ENCODE data around the gene NPM1. TPM values are rescaled to one million over a fixed set of nuclear protein-coding genes. Genes with fewer than 3 reads are reported as not detected.

Gene NPM1
- total RNA-seq, 3 donors from 2014 or later: 404 to 623 (median 596) TPM

GRCh38 chr5:171418982-171419687 lies 31.5 kb downstream of the NPM1 start, which contains the start of gene FGF18:
Gene FGF18 (plus strand): TSS chr5:171419647. CDS start chr5:171420200, 553 bp downstream.
- ATAC-seq (peak; percentile 48), DNase-seq (peak in 2 of 3 donors; percentile 28 to 65)
- Histone ChIP-seq H3K4me1 (ENCODE audit: low read depth) (peaks cover 23% of the 10 kb centered on the region), H3K36me3 (ENCODE audit: low read depth) (no peaks in the 10 kb centered on the region), H3K4me3 (no peak within 1 kb of the TSS), H3K9me3 (no peaks in the 10 kb centered on the region)
- intact Hi-C loops (cut with DNase I, micrococcal nuclease): loop anchor here (5.0 to 10.0 kb wide), 2 partner anchors 476 to 488 kb away; no protein-coding TSS in a partner anchor
- no peak for TF ChIP-seq CTCF (IDR thresholded peaks at IDR 0.05)

GRCh38 chr5:171419688-171420430 lies 32.2 kb downstream of the NPM1 start:
- Histone ChIP-seq H3K4me3 (no peak overlapping the region), H3K9me3 (no peaks in the 10 kb centered on the region), H3K4me1 (ENCODE audit: low read depth) (peaks cover 23% of the 10 kb centered on the region), H3K36me3 (ENCODE audit: low read depth) (no peaks in the 10 kb centered on the region)
- no peak for DNase-seq
- TF ChIP-seq CTCF (IDR thresholded peaks at IDR 0.05): no peak
- peak; percentile 53 for ATAC-seq
- intact Hi-C loops (cut with DNase I, micrococcal nuclease): loop anchor here (5.0 to 10.0 kb wide), 3 partner anchors 475 to 625 kb away; no protein-coding TSS in a partner anchor

- peak; percentile 70 for ATAC-seq
- peaks cover 23% of the 10 kb centered on the region for H3K4me1 ChIP-seq (ENCODE audit: low read depth)
- no peaks in the 10 kb centered on the region for H3K36me3 ChIP-seq (ENCODE audit: low read depth)
- intact Hi-C loops (cut with DNase I, micrococcal nuclease): loop anchor here in 1 of 2 donors (10.0 kb wide), 1 partner anchor 624 kb away; no protein-coding TSS in a partner anchor
- DNase-seq: peak; percentile 67 to 82 (median 72)
- no peak overlapping the region for H3K4me3 ChIP-seq
- TF ChIP-seq CTCF (IDR thresholded peaks at IDR 0.05): no peak
- no peaks in the 10 kb centered on the region for H3K9me3 ChIP-seq
These were observed 33.0 kb downstream of the NPM1 start for GRCh38 chr5:171420431-171421241.

GRCh38 chr5:171421331-171422262 lies 33.9 kb downstream of the NPM1 start:
- Histone ChIP-seq H3K36me3 (ENCODE audit: low read depth) (no peaks in the 10 kb centered on the region), H3K9me3 (no peaks in the 10 kb centered on the region), H3K4me3 (no peak overlapping the region), H3K4me1 (ENCODE audit: low read depth) (peaks cover 23% of the 10 kb centered on the region)
- no peak for ATAC-seq
- DNase-seq: peak in 1 of 3 donors; percentile 20
- TF ChIP-seq CTCF (IDR thresholded peaks at IDR 0.05): no peak
- intact Hi-C loops (cut with DNase I, micrococcal nuclease): loop anchor here in 1 of 2 donors (10.0 kb wide), 1 partner anchor 623 kb away; no protein-coding TSS in a partner anchor

Measured in mucosa of descending colon (tissue), 3 donors.